ENCODE measurements around the gene LRP3. TPM values are rescaled to one million over a fixed set of nuclear protein-coding genes. Genes with fewer than 3 reads are reported as not detected.

The LRP3 gene
- polyA plus RNA-seq, 3 donors, result 11.1 to 42.5 (median 32.2) TPM

DNA sequence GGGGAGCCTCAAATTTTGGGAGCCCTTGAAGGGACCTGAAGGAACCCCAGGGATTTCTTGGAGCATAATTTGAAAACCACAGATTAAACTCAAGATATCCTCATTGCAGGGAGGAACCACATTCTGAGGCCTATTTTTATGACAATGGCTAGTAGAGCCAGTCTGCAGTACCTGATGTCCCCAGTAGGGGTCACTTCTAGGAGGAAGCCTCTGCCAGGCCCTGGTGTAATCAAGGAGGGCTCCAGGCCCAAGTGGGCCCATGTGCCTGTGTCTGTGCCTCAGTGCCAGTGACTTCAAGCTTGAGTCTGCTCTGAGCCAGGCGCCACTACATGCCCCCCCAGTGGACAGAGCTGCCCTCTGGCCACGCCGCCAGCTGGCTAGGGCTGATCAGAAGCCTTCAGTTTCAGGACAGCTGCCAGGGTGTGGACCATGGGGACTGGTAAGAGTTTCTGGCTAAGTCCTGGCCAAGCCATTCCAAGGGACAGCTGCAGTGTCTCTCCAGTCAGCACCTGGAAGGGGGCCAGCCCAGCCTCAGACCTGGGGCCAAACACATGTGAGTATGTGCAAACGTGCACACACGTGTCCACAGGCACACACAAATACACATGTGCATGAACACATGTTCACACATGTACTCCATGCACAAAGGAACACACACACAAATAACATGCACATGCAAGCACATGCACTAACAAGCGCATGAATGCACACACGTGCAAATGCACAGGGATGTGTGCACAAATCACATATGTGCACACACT lies 52.0 kb downstream of the LRP3 start:
- H3K27ac ChIP-seq (ENCODE audit: low read depth, low read length), result no peak overlapping the region
- WGBS, 3 donors, result 64 to 79% (median 76%) methylated on average over 7 of the region's 7 CpGs

GRCh38 chr19:33246709-33247440 lies 52.7 kb downstream of the LRP3 start:
- 64 to 88% (median 72%) methylated on average over 7 of the region's 7 CpGs for WGBS, 3 donors
- no peak overlapping the region for H3K27ac ChIP-seq (ENCODE audit: low read depth, low read length)

DNA sequence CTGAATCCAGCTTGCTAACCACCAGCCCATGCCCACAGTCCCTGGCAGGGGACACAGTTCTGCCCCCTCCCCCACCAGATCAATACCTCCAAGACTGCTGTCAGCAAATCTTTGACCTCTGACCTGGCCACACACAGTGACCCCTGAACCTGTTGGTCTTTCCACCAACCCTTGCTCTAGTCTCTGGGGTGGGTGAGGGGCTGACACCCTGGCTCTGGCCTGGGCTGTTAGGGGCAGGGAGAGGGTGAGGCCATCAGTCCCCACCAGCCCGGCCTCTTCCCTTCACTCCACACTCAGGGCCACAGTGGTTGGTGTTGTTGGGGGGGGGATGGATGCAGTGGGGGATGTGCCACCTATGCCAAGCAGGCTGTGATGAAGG lies 53.3 kb downstream of the LRP3 start:
- H3K27ac ChIP-seq (ENCODE audit: low read depth, low read length), result no peak overlapping the region
- 95 to 100% (median 100%) methylated on average over 1 of the region's 1 CpG for WGBS, 3 donors

- 84 to 92% (median 87%) methylated on average over 8 of the region's 8 CpGs for WGBS, 3 donors
- no peak overlapping the region for H3K27ac ChIP-seq (ENCODE audit: low read depth, low read length)
Measured at GRCh38 chr19:33248104-33248503, 54.0 kb downstream of the LRP3 start.

DNA sequence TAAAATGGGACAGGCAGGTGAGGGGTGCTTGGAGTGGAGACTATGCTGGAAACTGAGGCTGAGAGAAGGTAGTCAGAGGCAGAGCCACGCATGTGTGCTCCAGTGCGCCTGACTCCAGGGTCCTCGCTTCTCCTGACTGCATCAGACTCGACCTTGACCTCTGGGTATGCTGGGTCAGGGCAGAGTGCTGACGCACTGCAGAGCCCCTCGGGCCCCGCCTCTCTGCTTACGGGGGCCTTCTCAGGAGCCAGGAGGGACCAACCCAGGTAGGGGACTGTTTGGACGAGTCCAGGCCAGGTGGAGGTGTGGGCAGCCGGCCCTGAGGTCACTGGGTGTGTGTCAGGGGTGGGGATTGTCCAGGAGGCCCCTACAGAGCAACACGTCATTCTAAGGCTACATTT lies 54.4 kb downstream of the LRP3 start:
- WGBS, 3 donors, result 66 to 70% (median 68%) methylated on average over 11 of the region's 11 CpGs
- H3K27ac ChIP-seq (ENCODE audit: low read depth, low read length), result no peak overlapping the region

- H3K27ac ChIP-seq (ENCODE audit: low read depth, low read length), result no peak overlapping the region
- 39 to 69% (median 44%) methylated on average over 20 to 28 of the region's 28 CpGs for WGBS, 3 donors
Measured at GRCh38 chr19:33248954-33249613, 55.0 kb downstream of the LRP3 start.

DNA sequence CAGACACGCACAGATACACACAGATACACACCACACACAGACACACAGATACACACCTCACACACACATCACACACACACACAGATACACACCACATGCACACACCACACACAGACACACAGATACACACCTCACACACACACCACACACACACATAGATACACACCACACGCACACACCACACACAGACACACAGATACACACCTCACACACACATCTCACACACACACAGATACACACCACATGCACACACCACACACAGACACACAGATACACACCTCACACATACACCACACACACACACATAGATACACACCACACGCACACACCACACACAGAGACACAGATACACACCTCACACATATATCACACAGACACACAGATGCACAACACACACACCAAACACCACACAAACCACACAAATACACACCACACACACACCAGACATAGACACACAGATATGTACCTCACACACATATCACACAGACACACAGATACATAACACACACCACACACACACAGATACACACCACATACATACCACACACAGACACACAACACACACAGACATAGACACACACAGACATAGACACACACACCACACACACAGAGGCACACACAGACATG lies 55.7 kb downstream of the LRP3 start:
- H3K27ac ChIP-seq (ENCODE audit: low read depth, low read length), result no peak overlapping the region
- WGBS, 3 donors, result 71 to 79% (median 74%) methylated on average over 3 of the region's 3 CpGs

GRCh38 chr19:33250500-33250899 lies 56.4 kb downstream of the LRP3 start:
- WGBS, 3 donors, result 94 to 97% (median 96%) methylated on average over 1 of the region's 1 CpG
- H3K27ac ChIP-seq (ENCODE audit: low read depth, low read length), result no peak overlapping the region

- no peak overlapping the region for H3K27ac ChIP-seq (ENCODE audit: low read depth, low read length)
- 53 to 56% (median 56%) methylated on average over 10 to 12 of the region's 12 CpGs for WGBS, 3 donors
Measured at GRCh38 chr19:33251076-33251475, 56.9 kb downstream of the LRP3 start.

DNA sequence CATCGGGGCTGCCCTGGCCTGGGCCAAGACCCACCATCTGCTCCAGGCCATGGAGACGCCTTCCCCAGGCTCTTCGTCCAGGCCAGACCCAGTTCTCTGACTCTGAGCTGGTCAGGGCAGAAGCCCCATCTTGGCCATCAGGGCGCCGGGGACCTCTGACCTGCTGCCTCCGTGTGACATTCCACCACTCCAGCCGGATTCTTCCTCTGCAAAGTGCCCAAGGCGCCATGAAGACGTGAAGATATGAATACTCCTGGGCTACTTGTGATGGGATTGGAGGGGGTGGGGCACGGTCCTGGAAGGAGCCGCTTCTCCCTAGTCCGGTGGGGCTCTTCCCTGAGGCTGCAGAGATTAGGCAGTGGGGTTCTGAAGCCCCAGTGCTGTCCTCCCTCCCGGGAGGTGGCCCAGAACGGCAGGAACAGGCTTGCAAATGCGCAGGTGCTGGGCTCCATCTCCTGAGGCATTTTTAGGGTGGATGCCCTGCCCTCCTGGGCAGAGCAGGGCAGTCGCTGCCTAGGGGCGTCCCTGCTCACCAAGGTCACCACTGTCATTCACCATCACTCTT lies 57.5 kb downstream of the LRP3 start:
- H3K27ac ChIP-seq (ENCODE audit: low read depth, low read length), result no peak overlapping the region
- 78 to 80% (median 78%) methylated on average over 17 of the region's 17 CpGs for WGBS, 3 donors

DNA sequence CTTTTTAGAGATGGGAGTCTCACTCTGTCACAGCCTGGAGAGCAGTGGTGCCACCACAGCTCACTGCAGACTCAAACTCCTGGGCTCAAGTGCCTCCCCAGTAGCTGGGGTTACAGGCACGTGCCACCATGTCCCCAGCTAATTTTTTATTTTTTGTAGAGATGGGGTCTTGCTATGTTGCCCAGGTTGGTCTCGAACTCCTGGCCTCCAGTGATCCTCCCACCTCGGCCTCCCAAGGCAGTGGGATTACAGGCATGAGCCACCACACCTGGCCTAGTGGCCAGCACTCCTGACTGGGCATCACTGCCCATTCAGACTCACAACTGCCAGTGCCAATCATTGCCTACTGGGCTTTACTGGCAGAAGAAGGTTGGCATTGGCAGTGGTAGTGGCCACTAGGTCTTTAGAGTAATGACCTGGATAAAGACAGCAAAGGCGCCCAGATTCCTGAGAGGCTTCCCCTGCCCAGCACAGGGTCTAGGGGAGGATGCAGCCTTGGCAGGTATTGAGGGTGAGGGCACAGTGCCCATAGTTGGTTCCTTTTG lies 58.4 kb downstream of the LRP3 start:
- no peak overlapping the region for H3K27ac ChIP-seq (ENCODE audit: low read depth, low read length)
- 93 to 96% (median 94%) methylated on average over 4 of the region's 4 CpGs for WGBS, 3 donors

DNA sequence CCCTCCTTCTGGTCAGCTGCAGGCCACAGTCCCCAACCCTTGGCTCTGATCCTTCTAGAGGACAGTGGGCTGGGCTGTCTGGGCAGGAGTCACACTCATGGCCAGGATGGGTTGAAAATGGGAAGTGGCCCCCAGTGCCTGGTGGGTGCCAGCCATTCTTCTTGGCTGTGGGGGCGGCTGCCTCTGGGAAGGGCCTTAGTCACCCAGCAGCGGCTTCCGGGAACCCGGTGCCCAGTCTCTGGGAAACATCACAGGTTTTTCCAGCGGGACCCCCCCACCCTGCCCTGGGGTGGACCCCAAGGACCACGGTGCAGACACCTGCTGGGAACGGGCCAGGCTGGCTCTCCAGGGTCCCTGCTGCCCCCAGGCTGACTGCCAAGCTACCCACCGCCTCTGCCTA lies 58.8 kb downstream of the LRP3 start:
- H3K27ac ChIP-seq (ENCODE audit: low read depth, low read length), result no peak overlapping the region
- 56 to 79% (median 76%) methylated on average over 7 to 8 of the region's 8 CpGs for WGBS, 3 donors

GRCh38 chr19:33254245-33254824 lies 60.2 kb downstream of the LRP3 start:
- 62 to 80% (median 67%) methylated on average over 13 of the region's 13 CpGs for WGBS, 3 donors
- no peak overlapping the region for H3K27ac ChIP-seq (ENCODE audit: low read depth, low read length)

GRCh38 chr19:33255781-33256180 lies 61.7 kb downstream of the LRP3 start:
- 85 to 91% (median 87%) methylated on average over 7 of the region's 7 CpGs for WGBS, 3 donors
- H3K27ac ChIP-seq (ENCODE audit: low read depth, low read length), result no peak overlapping the region

- no peak overlapping the region for H3K27ac ChIP-seq (ENCODE audit: low read depth, low read length)
- WGBS, 3 donors, result 70 to 77% (median 71%) methylated on average over 7 of the region's 7 CpGs
Measured at GRCh38 chr19:33256261-33256660, 62.1 kb downstream of the LRP3 start.

DNA sequence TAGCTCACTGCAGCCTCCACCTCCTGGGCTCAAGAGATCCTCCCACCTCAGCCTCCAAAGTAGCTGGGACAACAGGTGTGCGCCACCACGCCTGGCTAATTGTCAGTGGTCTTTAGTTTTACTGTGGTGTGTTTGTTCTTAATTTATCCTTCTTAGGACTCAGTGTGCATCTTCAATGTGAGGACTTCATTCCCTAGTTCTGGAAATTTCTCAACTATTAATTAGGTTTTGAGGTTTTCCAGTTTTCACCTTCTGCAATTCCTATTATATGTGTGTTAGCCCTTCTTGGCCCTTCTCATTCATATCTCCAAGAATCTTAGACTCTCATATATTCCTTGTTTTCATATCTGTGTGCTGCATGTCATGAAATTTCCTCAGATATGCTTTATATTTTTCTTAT lies 63.7 kb downstream of the LRP3 start:
- 98 to 100% (median 99%) methylated on average over 2 of the region's 2 CpGs for WGBS, 3 donors
- H3K27ac ChIP-seq (ENCODE audit: low read depth, low read length), result no peak overlapping the region

All from adipose tissue (tissue), 3 donors.